Frontal cortex (tissue), 4 donors: ENCODE data around the gene FBXO48. TPM values are rescaled to one million over a fixed set of nuclear protein-coding genes. Genes with fewer than 3 reads are reported as not detected.

Experiments
- DNase-seq, 2 donors: peaks; one replicate each; pipeline ENCODE4 v3.0.0; 2012; ENCODE audit warnings: low spot score in 2 of 2
- FAIRE-seq: peaks from 2 replicates; lab custom pipeline; 2012; peaks lifted over from hg19 to GRCh38; lab: Jason Lieb, UNC
- total RNA-seq: library from RNA; depleted of rRNA; stranded (reverse); fragments of >200 nt; gene quantifications from one replicate; pipeline ENCODE4 v1.2.3, GENCODE V29; 2014
- donor health status: control.
- donor health status: control.
- donor health status: control.

The FBXO48 gene
- total RNA-seq, 1 donor from 2014 or later, result 0.82 TPM

GRCh38 chr2:68416081-68416675 is 50.9 kb downstream of the FBXO48 start:
- FAIRE-seq (no peak), DNase-seq (no peak)

- no peak for DNase-seq
- FAIRE-seq, result no peak
Observed at GRCh38 chr2:68415521-68415920, 51.6 kb downstream of the FBXO48 start.

- FAIRE-seq (no peak), DNase-seq (no peak)
Observed at GRCh38 chr2:68414876-68415275, 52.2 kb downstream of the FBXO48 start.

GRCh38 chr2:68414452-68414851 is 52.6 kb downstream of the FBXO48 start:
- FAIRE-seq, result no peak
- no peak for DNase-seq

GRCh38 chr2:68413466-68413865 is 53.6 kb downstream of the FBXO48 start:
- DNase-seq (no peak), FAIRE-seq (no peak)

GRCh38 chr2:68412127-68412819 is 54.8 kb downstream of the FBXO48 start:
- DNase-seq, result no peak
- FAIRE-seq, result no peak

GRCh38 chr2:68411397-68412126 is 55.5 kb downstream of the FBXO48 start:
- DNase-seq, result no peak
- FAIRE-seq, result no peak

Other genes starting within 250 kb of the FBXO48 start
- 59.9 TPM for gene PPP3R1, start 214.8 kb downstream of the FBXO48 start, total RNA-seq
- gene CNRIP1, start 147.3 kb downstream of the FBXO48 start, total RNA-seq, result 73.8 TPM
- gene PLEK, start 102.0 kb downstream of the FBXO48 start, total RNA-seq, result 1.6 TPM
- 11.8 TPM for gene APLF, start 291 bp upstream of the FBXO48 start, total RNA-seq
- 0.82 TPM for gene PROKR1, start 176.3 kb upstream of the FBXO48 start, total RNA-seq